HG03565 (cell line): ENCODE measurements around the gene CLIC4.

ENCODE experiments used
- ATAC-seq: cut with Tn5 transposase; IDR thresholded peaks from one replicate; pipeline ENCODE4 v1.9.1; 2021; ENCODE audit warnings: mild to moderate bottlenecking, moderate library complexity; ENCODE audit not compliant: unreplicated experiment

Gene CLIC4

GRCh38 chr1:24853649-24854048, 108.4 kb downstream of the CLIC4 start:
- ATAC-seq: no peak

- no peak for ATAC-seq
Observed at GRCh38 chr1:24855474-24855873, 110.2 kb downstream of the CLIC4 start.

DNA sequence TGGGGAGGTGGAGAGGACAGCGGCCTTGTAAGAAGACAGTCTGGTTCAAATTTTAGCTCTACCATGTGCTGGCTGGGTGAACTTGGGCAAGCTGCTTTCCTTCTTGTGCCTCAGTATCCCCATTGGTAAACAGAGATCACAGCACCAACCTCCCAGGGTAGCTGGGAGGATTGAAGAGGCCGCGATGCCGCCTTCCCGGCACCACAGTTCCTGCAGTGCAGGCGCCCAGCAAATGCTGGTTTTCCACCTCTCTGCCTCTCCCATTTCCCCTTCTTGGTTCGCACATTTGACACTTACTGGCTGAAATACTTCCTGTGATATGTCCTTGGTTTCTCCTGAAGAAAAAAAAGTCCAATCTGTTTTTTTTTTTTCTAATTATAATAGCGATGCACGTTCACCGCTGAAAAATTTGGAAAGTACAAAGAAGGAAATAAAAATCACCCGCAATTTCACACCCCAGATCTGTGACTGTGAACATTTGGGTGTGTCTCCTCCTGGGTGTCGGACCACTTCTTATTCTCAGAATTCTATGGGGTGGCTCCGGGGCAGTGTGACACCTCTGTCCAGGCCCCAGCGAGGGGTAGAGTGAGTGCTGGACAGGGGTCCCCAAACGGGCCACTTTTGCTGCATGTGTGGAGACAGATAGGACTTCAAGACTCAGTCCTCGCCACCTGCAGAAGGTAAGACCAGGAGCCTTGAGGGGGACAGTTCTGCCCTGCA, 111.7 kb downstream of the CLIC4 start:
- no peak for ATAC-seq

- ATAC-seq: no peak
Observed at GRCh38 chr1:24857507-24858133, 112.4 kb downstream of the CLIC4 start.

DNA sequence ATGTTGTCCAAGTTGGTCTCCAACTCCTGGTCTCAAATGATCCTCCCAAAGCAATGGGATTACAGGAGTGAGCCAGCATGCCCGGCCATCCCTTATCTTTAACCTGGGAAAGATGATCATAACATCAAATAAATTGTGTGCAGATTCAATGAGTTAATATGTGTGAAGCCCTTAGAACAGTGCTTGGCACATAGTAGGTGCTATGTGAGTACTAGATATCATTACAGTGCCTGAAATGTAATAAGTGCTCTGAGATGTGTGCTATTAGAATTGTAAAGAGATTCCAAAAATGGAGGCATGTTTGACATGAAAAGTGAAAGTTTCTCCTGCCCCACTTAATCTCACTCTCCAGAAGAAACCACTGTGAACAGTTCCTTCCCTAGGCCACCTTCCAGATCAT, 113.0 kb downstream of the CLIC4 start:
- ATAC-seq: no peak

GRCh38 chr1:24859063-24860010, 114.1 kb downstream of the CLIC4 start:
- no peak for ATAC-seq

DNA sequence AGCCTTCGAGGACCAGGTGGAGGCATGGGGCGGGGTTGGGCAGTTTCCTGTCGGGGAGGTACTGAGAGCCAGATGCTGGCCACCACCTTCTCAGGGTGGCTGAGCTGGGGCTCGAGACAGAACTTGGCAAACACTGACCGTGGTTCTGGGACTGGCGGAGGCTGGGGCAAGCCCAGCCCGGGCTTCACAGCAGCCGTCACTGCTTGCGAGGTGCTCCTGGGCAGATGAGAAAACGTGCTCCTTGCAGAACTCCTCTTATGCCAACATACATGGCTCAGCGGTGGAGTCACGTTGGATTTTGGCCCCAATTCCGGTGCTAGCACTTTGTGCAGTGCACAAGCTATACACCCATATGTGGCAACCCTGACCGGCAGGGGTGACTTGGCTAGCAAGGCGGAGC, 115.6 kb downstream of the CLIC4 start:
- ATAC-seq: no peak

DNA sequence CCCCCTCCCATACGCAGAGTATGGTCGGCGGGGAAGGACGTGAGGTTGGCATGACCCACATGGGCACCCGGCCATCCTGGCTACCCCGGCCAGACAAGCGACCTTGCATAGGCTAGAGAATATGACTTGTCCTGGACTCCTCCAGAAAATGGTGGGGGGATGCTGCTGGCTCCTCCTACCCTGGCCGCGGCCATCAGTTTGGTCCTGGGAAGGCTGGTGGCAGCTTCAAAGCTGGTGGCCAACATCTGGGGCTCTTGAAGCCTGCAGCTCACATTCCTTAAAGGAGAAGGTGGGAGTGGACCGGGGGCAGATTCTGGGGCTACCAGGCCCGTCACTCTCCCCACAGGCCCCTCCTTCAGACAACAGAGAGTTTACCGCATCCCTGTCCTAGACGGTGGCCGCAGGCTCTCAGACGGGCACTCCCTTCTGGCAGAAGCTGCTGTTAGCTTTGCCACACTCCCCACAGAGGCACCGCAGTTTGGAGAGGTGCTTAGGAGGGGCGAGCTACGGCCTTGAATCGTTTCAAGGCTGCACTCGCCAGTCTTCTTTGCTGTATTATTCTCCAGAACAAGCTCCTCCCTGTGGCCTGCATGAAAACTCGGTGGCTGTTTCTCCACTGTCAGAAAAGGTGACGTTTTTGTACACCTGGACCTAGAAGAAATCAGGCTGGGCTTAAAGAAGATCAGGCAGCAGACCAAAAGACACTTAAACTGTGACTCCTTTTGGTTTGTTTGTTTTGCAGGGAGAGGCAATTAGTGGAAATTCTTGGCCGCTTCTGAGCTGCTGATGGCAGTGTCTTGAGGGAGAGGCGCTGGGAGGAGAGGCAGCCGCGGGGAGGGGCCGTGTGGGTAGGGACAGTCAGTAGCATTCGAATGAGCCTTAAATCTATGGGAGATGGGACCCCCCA, 116.8 kb downstream of the CLIC4 start:
- ATAC-seq: no peak

DNA sequence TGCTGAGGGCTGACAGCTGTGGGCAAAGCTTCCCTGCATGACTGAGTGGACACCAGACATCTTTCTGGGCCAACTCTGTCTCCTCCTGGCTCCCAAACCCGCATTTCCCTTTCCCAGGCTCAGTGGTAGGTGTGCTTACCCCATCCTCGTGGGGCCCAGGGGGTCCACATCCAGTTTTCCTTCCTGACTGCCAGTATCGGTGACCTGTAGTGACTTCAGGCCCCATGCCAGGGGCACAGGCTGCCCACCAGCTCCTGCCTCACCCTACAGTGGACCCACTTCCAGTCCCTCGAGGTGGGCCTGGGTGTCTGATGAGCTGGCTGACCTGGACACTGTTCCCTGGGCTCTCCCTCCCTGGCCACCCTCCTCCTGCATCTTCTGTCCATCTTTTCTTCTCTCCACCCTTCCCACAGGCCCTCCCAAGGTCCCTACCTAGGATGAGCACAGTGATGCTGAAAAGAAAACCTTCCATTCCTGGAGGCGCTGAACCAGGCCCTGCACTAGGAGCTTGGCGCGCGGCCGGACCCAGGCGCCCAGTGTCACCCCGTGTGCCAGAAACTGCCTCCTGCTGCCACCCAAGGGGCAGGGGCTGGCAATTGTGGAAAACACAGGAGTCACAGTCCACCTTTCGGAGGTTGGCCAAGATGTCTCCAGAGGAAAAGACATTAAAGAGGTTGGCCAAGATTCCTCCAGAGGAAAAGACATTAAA, 117.7 kb downstream of the CLIC4 start:
- ATAC-seq: no peak

GRCh38 chr1:24864370-24864777, 119.1 kb downstream of the CLIC4 start:
- no peak for ATAC-seq

GRCh38 chr1:24865168-24865567, 119.9 kb downstream of the CLIC4 start:
- ATAC-seq: no peak

- no peak for ATAC-seq
Observed at GRCh38 chr1:24865587-24865986, 120.3 kb downstream of the CLIC4 start.

- no peak for ATAC-seq
Observed at GRCh38 chr1:24866211-24867083, 121.2 kb downstream of the CLIC4 start.

GRCh38 chr1:24867084-24867870, 122.0 kb downstream of the CLIC4 start:
- ATAC-seq: no peak

DNA sequence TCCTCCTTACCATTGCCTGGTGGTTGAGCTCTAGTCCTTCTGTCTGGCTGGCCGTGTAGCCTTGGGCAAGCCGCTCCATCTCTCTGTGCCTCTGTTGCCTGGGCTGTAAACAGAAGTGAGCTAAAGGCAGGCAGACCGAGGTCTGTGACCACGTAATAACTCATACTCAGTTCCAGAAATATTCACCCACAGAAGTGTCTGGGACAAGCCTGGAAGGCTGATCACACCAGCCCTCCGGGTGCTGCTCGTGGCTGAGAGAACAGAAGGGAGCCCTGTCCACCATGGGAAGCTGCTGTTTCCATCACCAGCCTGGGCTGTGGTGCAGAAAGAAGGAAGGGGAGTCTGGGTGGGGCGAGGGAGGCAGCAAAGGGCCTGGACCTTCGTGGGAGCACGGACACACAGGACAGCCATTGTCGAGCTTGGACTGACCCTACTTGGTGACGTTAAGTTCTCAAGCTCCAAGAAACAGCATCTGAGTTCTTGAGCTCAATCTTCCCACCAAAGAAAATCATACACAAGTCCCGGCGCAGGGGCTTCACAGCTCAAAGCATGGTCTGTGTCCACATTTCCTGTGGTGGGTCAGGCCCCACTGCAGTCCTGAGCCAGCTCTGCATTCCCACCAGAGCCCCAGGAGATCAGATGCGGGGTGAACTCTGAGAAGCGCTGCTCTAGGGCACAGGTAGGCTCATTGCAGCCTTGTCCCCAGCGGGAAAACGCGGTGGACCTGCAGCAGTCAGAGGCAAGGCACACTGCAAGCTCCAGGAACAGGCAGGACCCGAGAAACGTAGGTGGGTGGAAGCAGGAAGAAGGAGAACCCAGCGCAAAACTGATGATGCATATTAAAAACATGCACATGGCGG, 123.0 kb downstream of the CLIC4 start:
- no peak for ATAC-seq

DNA sequence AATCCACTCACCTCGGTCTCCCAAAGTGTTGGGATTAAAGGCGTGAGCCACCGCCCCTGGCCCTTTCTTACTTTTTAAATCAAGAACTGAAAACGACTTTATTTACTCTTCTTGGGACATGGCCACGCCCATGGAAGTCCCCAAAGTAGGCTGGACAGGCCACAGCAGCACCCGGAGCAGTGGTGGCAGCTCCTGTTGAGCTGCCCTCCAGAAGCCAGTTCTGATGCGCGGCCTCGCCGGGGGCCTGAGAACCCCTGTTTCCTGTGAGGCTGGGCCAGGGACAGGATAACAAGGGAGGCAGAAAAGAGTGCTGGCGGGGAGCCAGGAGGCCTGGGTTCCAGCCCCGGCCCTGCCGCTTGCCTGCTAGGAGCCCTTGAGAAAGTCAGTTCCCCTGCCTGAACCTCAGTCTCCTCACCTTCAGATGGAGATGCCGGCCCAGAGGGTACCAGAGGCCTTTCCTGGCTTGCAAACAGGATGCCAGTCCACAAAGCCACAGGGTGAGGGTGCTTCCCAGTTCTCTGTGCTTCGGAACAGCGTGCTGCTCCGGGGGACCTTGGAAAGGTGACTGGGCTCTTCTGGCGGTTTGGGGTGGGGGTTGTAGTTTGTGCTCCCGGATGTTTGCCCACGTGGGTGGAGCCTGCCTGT, 125.4 kb downstream of the CLIC4 start:
- no peak for ATAC-seq
